D341Med (cell line): ENCODE measurements around the gene LEF1.

ENCODE experiments used
- DNase-seq: peaks from one replicate; pipeline ENCODE4 v3.0.0; 2012; ENCODE audit warnings: low spot score

The LEF1 gene

DNA sequence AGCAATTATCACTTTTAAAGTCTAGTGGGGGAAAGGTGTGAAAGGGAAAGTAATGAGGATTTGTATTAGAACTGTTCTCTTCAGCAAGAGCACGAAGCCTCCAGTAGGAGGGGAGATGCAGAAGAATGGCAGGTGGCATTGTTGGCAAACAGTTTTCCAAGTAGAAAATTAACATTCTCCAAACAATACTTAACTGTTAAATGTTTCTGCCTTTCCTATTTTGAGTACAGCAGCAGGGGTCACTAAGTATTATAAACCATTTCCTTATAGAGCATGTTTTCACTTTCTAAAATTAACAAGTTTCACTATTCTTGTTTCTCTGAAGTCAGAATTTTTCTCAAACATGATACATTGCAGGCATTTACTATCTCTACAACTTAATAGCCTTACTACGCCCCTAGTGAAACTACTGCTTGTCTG is 58.7 kb downstream of the LEF1 start:
- DNase-seq: no peak

- no peak for DNase-seq
Measured at GRCh38 chr4:108109111-108109510, 59.6 kb downstream of the LEF1 start.

DNA sequence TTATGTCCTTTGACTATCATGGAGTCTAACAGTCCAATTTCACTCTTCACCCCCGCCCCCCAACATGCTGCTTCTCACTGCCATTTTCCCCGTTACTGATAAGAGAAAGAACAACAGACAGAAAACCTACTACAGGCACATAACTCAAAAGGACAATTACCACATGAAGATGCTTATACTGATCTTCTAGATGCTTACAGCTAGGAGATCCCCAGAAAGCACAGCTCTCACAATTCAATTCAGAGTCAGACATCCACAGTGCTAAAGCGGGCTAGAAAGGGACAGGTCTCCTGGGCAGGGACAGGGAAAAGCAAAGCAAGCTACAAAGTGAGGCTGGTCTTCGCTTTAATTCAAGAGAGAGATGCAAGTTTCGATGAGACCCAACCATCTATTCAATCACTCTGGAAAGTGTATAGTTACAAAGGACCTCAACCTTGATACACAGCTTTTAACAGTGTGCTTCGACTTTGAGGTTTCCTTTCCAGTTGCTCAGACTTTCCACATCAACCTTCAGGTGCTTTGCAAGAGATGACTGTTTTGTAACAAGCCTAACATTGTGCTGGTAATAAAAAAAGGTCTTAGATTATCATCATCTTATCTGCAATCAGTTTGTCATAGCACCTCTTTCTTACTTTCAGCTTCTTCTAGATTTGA is 60.9 kb downstream of the LEF1 start:
- no peak for DNase-seq

GRCh38 chr4:108107101-108107500 is 61.6 kb downstream of the LEF1 start:
- no peak for DNase-seq

- DNase-seq: no peak
Measured at GRCh38 chr4:108106186-108106585, 62.5 kb downstream of the LEF1 start.

DNA sequence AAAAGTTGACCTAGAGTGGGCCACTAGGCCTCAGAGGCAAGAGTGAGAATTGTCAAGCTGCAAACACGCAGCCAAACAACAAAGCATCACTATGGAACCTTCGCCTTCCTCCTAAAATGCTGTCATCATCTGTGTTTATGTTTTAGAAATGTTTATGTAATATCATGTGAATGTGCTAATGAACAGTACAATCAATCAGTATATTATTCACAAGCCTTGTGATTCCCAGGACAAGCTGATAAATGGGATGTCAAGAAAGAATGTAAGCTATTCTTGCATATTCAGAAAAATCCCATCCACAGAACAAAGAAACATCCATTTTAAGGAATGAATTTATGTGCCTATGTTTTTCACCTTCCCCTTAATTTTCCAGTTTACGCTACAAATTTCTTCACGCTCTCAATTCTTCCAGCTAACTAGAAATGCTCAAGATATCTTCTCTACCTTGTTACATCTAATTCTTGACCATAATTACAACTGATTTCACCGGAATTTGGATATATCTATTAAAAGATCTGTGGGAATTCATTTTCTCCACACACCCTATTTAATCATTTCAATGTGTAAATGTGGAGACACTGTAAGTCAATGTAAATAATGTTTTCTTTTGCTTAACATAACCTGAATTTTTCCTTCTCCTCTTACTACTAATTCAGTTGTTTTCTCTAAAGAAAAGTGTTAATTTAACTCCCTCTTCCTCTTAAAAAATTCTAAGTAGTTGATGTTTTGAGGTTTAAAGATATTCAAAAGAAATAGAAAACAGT is 65.5 kb downstream of the LEF1 start:
- no peak for DNase-seq

DNA sequence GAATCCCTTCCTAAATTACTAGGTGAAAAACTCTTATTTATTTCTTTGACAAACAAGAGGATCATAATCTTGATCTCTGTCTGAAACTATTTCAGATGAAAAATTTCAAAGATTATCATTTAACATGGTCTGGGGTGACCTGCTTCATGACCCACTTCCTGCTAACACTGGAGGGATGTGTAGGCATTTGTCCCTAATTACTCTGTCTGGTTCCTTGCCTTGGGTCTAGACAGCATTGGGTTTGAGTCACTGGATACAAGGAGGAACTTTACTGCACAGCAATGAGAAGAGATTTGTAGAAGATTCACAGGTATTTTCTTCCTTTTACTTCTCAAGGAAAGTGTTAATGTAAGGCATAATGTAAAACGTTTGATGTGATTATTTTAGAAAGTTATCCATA is 67.9 kb downstream of the LEF1 start:
- DNase-seq: no peak

GRCh38 chr4:108099838-108100237 is 68.9 kb downstream of the LEF1 start:
- DNase-seq: no peak

GRCh38 chr4:108097990-108098553 is 70.7 kb downstream of the LEF1 start:
- no peak for DNase-seq

- DNase-seq: no peak
Measured at GRCh38 chr4:108094923-108095482, 73.7 kb downstream of the LEF1 start.

- no peak for DNase-seq
Measured at GRCh38 chr4:108094131-108094530, 74.6 kb downstream of the LEF1 start.

- no peak for DNase-seq
Measured at GRCh38 chr4:108092288-108092687, 76.4 kb downstream of the LEF1 start.

DNA sequence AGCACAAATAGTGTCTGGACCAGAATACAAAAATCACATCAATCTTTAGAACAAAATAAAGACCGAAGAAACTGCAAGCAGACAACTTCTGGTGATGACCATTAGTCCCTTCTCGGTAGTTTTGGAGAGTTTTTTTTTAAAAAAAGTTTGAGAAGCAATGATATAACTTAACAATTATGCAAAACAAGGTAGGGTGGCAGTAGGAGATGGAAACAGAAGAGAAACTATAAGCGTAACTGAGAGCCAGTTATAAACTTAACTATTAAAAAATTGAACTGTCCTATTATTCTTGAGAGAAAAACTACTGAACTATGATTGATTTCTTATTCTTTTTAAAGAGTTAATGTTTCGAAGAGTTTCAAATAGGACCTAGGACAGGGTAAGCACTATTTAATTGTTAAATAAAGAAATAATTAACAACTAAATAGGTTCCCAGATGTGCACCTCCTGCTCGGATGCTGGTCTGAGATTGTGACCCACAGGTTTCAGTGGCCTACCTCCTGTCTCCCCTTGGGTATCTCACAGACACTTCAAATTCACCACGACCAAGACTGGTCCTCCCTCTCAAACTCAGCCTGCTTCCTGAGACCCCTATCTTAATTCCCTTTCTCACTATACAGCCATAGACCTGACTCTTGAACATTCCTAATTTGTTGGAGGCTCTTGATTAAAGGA is 81.3 kb downstream of the LEF1 start:
- no peak for DNase-seq

DNA sequence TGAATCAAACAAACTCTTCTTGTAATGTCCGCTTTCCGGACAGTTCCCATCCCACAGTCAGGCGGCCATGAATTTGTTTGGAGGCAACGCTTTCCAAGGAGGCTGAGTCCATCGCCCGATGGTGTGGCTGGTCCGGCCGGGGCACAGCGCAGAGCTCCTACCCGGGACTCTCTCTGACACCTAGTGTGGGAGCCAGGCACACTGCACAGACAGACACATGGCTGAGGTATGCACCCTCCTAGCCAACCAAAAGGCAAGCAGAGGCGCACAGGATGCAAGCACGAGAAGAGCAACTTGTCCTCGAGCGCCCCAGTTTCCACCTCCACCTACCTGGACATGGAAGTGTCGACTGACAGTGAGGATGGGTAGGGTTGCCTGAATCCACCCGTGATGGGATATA is 87.5 kb downstream of the LEF1 start:
- no peak for DNase-seq

DNA sequence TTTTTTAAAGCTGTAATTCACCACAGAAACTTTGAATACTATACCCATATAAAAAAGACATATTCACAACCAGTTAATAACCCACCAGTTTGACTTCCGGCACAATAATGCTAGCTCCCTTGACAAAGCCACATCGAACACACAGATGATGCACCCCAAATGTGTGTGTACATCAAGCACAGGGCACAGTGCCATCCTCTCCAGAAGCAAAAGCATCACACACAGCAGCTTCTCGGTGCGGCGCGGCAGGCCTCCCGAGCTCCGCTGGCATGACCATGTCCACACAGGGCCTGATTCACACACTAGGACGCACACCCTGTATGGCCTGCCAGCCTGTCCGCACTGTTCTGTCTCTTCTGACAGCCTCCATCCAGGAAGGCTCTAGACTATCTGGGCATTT is 88.0 kb downstream of the LEF1 start:
- DNase-seq: no peak

GRCh38 chr4:108078024-108078733 is 90.6 kb downstream of the LEF1 start:
- DNase-seq: no peak

DNA sequence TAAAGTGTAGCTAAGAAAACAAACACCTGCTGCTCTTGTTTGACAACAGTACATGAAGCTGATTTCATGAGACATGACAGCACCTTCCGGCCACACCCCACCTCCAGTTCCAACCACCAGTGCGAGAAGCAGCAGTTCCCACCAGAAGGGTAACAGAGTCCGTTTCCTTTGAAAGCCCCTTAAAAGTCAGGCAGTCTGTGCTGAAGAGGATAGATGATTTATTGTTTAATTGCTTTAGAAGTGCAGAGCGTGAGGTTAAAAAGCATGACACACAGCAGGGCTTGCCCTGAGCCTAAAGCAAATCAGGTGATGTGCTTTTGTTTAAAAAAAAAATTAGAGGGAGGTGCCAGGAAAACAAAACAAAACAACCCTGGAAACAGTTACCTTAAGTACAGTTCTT is 96.4 kb downstream of the LEF1 start:
- no peak for DNase-seq

- no peak for DNase-seq
Measured at GRCh38 chr4:108070775-108071174, 98.0 kb downstream of the LEF1 start.

DNA sequence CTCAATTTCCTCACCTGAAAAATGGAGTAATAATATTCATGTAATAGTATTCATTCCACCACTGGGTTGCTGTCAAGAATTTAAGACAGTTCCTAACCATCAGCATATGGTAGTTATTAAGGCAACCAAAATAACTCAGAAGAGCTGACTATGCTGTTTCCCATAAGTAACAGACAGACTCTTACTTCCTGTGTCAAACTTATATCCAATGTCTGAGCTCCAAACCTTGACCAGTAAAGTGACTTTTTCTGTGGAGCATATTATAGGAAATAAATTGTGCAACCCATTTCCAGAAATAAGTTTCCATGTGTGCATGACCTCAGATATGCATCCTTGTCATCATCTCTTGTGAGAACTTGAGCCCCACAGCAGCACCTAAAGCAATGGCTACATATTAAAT is 100.3 kb downstream of the LEF1 start:
- DNase-seq: no peak

DNA sequence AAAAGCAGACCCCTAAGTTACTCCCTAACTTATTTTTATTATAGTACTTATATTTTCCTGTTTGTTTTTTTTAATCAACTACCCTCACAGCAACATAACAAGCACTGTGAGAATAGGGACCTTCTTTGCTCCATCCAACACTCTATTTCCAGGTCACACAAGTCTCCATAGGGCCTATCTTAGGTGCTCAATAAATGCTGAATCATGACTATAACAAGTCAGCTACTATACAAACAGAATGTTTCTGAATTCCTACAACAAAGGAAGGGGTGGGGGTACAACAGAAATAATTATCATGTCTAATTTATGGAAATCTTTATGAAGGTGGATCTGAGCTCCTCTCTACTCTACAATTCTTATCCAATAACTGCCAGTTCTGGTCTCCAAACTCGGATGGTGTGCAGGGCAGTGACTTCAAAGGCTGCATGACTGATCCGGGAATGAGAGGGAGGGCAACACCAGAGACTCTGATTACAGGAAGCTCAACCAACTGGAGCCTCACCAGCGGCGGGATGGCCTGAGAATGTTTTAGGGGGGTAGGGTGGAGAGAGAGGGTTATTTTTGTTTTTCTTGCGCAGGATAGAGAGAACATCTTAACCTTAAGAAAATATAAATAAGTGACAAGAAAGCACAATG is 107.9 kb downstream of the LEF1 start:
- no peak for DNase-seq

- DNase-seq: peak; percentile 61
Measured at GRCh38 chr4:108060164-108060563, 108.6 kb downstream of the LEF1 start.
